HCT116 (cell line): ENCODE measurements around the gene MAP3K2. TPM values are rescaled to one million over a fixed set of nuclear protein-coding genes. Genes with fewer than 3 reads are reported as not detected.

Experiments
- ATAC-seq: fragments of 200-7000 bp; cut with Tn5 transposase; 2 replicates; pipeline ENCODE4 v1.9.1; 2020; ENCODE audit warnings: mild to moderate bottlenecking, moderate library complexity
- BruUV-seq: library from RNA; stranded (reverse); fragments of 400-500 nt; replicated peaks from 2 replicates; lab custom pipeline; 2021; lab: Mats Ljungman, UMichigan
- CTCF ChIA-PET: fragments of 300-600 bp; sonication (Branson Sonifier 250); formaldehyde crosslinking; loops from one replicate; lab custom pipeline; 2021; ENCODE audit warnings: antibody characterized with exemption; lab: Charles Lee
- POLR2A ChIA-PET: fragments of 300-600, 350-600 bp; sonication (Branson Sonifier 250); formaldehyde crosslinking; loops from one replicate; lab custom pipeline; 2021; ENCODE audit warnings: antibody characterized with exemption; lab: Charles Lee
- RAD21 ChIA-PET, 2 experiments: fragments of 300-600 bp; sonication (Branson Sonifier 250); formaldehyde crosslinking; loops; one replicate each; lab custom pipeline; 2023; ENCODE audit warnings: low total read pairs in 2 of 2; ENCODE audit not compliant: uncharacterized antibody in 2 of 2, unreplicated experiment in 2 of 2, low non-redundant PET in 1 of 2; lab: Charles Lee
- DNase-seq: peaks from one replicate; pipeline ENCODE4 v3.0.0-alpha.2; 2010; ENCODE audit warnings: low read depth, low spot score
- H2AFZ ChIP-seq: fragments of 200-600 bp; shearing (Covaris generic), sonication (generic); 2 replicates; pipeline ENCODE4 v1.6.1; 2017; ENCODE audit warnings: low read depth, mixed run types, mixed read lengths, antibody characterized with exemption, low read length; ENCODE audit not compliant: poor library complexity, severe bottlenecking
- H3K27ac ChIP-seq: 2 replicates; pipeline ENCODE4 v1.5.1; 2012; ENCODE audit warnings: low read depth, low read length
- H3K27me3 ChIP-seq: fragments of 200-600 bp; sonication (generic); 2 replicates; pipeline ENCODE4 v1.6.1; 2016; ENCODE audit warnings: mixed run types, low read length, mixed read lengths; ENCODE audit not compliant: insufficient read depth
- H3K36me3 ChIP-seq, 2 experiments: fragments of 200-500 bp in 1 of 2; fragments of 200-600 bp in 1 of 2; sonication (Bioruptor generic) in 1 of 2; sonication (generic) in 1 of 2; 2 replicates each; pipeline versions ENCODE4 v1.5.1 to v1.6.1; 2014 to 2016; ENCODE audit warnings: low read length in 2 of 2, inconsistent platforms in 1 of 2, mixed read lengths in 1 of 2, mixed run types in 1 of 2; ENCODE audit not compliant: insufficient read depth in 2 of 2, control insufficient read depth in 1 of 2
- H3K4me1 ChIP-seq, 2 experiments: fragments of 200-600 bp in 1 of 2; sonication (generic) in 1 of 2; 2 replicates each; pipeline versions ENCODE4 v1.5.1 to v1.6.1; 2012 to 2017; ENCODE audit warnings: low read length in 2 of 2, inconsistent platforms in 1 of 2, mild to moderate bottlenecking in 1 of 2, mixed read lengths in 1 of 2, mixed run types in 1 of 2, moderate library complexity in 1 of 2; ENCODE audit not compliant: insufficient read depth in 2 of 2, control insufficient read depth in 1 of 2
- H3K4me2 ChIP-seq: fragments of 200-600 bp; sonication (generic); 2 replicates; pipeline ENCODE4 v1.6.1; 2017; ENCODE audit warnings: mixed run types, low read length, mixed read lengths
- H3K4me3 ChIP-seq, 2 experiments: fragments of 200-600 bp in 1 of 2; sonication (generic) in 1 of 2; replicated peaks in 1 of 2; 2 replicates each; pipeline ENCODE4 v1.5.1; 2011 to 2016; ENCODE audit warnings: low read length in 2 of 2, control low read depth in 1 of 2, low read depth in 1 of 2, mild to moderate bottlenecking in 1 of 2, mixed read lengths in 1 of 2, mixed run types in 1 of 2
- H3K79me2 ChIP-seq: fragments of 200-600 bp; sonication (generic); 2 replicates; pipeline ENCODE4 v1.6.1; 2017; ENCODE audit warnings: mild to moderate bottlenecking, mixed run types, low read length, moderate library complexity, mixed read lengths; ENCODE audit not compliant: insufficient read depth
- H3K9ac ChIP-seq: fragments of 200-600 bp; sonication (generic); 2 replicates; pipeline ENCODE4 v1.6.1; 2016; ENCODE audit warnings: low read length, mixed read lengths
- H3K9me2 ChIP-seq: fragments of 200-600 bp; sonication (generic), shearing (Covaris generic); 2 replicates; pipeline ENCODE4 v1.6.1; 2017; ENCODE audit warnings: mixed run types, mild to moderate bottlenecking, moderate library complexity; ENCODE audit not compliant: insufficient read depth
- H3K9me3 ChIP-seq, 2 experiments: fragments of 200-500 bp in 1 of 2; fragments of 200-600 bp in 1 of 2; sonication (Bioruptor generic) in 1 of 2; sonication (generic) in 1 of 2; 2 replicates each; pipeline ENCODE4 v1.6.1; 2014 to 2017; ENCODE audit warnings: low read length in 2 of 2, mixed read lengths in 2 of 2, inconsistent platforms in 1 of 2, low read depth in 1 of 2, mild to moderate bottlenecking in 1 of 2, mixed run types in 1 of 2, moderate library complexity in 1 of 2; ENCODE audit not compliant: control insufficient read depth in 1 of 2, insufficient read depth in 1 of 2
- H4K20me1 ChIP-seq: fragments of 200-600 bp; sonication (generic), shearing (Covaris generic); 2 replicates; pipeline ENCODE4 v1.6.1; 2017; ENCODE audit warnings: mixed run types, mild to moderate bottlenecking, moderate library complexity; ENCODE audit not compliant: insufficient read depth
- CBX3 ChIP-seq: IDR thresholded peaks from 2 replicates; pipeline ENCODE4 v1.6.1; 2012; ENCODE audit warnings: low read depth
- CEBPB ChIP-seq: IDR thresholded peaks from 2 replicates; pipeline ENCODE4 v1.6.1; 2012; ENCODE audit warnings: low read depth
- EGR1 ChIP-seq: IDR thresholded peaks from 2 replicates; pipeline ENCODE4 v1.6.1; 2012; ENCODE audit warnings: low read depth
- ELF1 ChIP-seq: IDR thresholded peaks from 2 replicates; pipeline ENCODE4 v1.6.1; 2012; ENCODE audit warnings: low read depth, borderline replicate concordance
- FOSL1 ChIP-seq: IDR thresholded peaks from 2 replicates; pipeline ENCODE4 v1.6.1; 2012; ENCODE audit warnings: low read depth
- JUND ChIP-seq: IDR thresholded peaks from 2 replicates; pipeline ENCODE4 v1.6.1; 2012
- POLR2A ChIP-seq: IDR thresholded peaks from 2 replicates; pipeline ENCODE4 v1.7.0; 2011; ENCODE audit warnings: borderline replicate concordance; ENCODE audit not compliant: insufficient read depth, insufficient read length; ENCODE audit errors: extremely low read depth
- RAD21 ChIP-seq: IDR thresholded peaks from 2 replicates; pipeline ENCODE4 v1.6.1; 2012; ENCODE audit warnings: low read depth, mild to moderate bottlenecking
- SP1 ChIP-seq: IDR thresholded peaks from 2 replicates; pipeline ENCODE4 v1.6.1; 2012; ENCODE audit warnings: low read depth
- SRF ChIP-seq: IDR thresholded peaks from 2 replicates; pipeline ENCODE4 v1.6.1; 2012; ENCODE audit warnings: low read depth
- TCF7L2 ChIP-seq: IDR thresholded peaks from 2 replicates; pipeline ENCODE4 v1.7.0; 2011; ENCODE audit warnings: borderline replicate concordance, inconsistent platforms; ENCODE audit not compliant: insufficient read depth, insufficient read length; ENCODE audit errors: extremely low read depth
- YY1 ChIP-seq: IDR thresholded peaks from 2 replicates; pipeline ENCODE4 v1.6.1; 2011; ENCODE audit warnings: low read length, low read depth, moderate library complexity, mild to moderate bottlenecking; ENCODE audit not compliant: insufficient replicate concordance; ENCODE audit errors: extremely low read depth
- ZFX ChIP-seq: fragments of 450-650 bp; IDR thresholded peaks from 2 replicates; pipeline ENCODE4 v1.6.1; 2017
- ZNF274 ChIP-seq: fragments of 200-500 bp; sonication (Bioruptor generic); IDR thresholded peaks from 2 replicates; pipeline ENCODE4 v1.6.1; 2014; ENCODE audit warnings: mild to moderate bottlenecking, low read depth, low read length, inconsistent platforms
- intact Hi-C: fragments of 100-400 bp; cut with micrococcal nuclease; formaldehyde crosslinking; loops from 2 replicates; pipeline ENCODE4 v1.10.0; 2022
- total RNA-seq: library from RNA; stranded (reverse); gene quantifications from one replicate; pipeline ENCODE4 v1.2.1, GENCODE V29; 2021; ENCODE audit not compliant: unreplicated experiment
- TF ChIP-seq, protein P1 (sequence below): IDR thresholded peaks from 2 replicates; pipeline ENCODE4 v1.6.1; 2012; ENCODE audit warnings: low read depth
- TF ChIP-seq, protein P2 (sequence below): IDR thresholded peaks from 2 replicates; pipeline ENCODE4 v1.6.1; 2011; ENCODE audit warnings: mild to moderate bottlenecking, low read length, moderate library complexity; ENCODE audit not compliant: insufficient replicate concordance; ENCODE audit errors: extremely low read depth
- TF ChIP-seq, protein P3 (sequence below), 3 experiments: fragments of 200-600 bp in 1 of 3; sonication (generic) in 1 of 3; IDR thresholded peaks in 2 of 3; conservative IDR thresholded peaks in 1 of 3; 2 replicates each; pipeline ENCODE4 v1.5.1; 2012 to 2017; ENCODE audit warnings: low read depth in 2 of 3, low read length in 2 of 3, antibody characterized with exemption in 1 of 3, borderline replicate concordance in 1 of 3, control low read depth in 1 of 3, mild to moderate bottlenecking in 1 of 3, mixed read lengths in 1 of 3, mixed run types in 1 of 3, moderate library complexity in 1 of 3; ENCODE audit not compliant: insufficient read depth in 1 of 3

MAP3K2 gene
- total RNA-seq, 1 experiment from 2014 or later, result 44.5 TPM

DNA sequence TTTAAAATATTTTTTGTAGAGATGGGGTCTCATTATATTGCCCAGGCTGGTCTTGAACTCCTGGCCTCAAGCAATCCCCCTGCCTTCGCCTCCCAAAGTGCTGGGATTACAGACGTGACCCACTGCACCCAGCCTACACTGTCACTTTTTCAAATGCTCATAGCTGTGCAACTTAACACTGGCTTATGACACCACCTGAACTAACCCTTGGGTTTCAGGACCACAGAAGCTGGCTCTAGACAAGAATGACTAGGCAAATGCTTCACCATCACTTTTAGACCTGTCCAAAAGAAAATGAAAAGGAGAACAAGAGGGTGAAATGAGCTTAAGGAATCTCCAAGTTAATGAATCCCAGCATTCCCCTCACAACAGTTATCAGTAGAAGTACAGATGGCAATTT, 107.1 kb downstream of the MAP3K2 start:
- H3K27me3 ChIP-seq, result no peaks in the 10 kb centered on the region
- H3K27ac ChIP-seq, result no peak overlapping the region
- DNase-seq (no peak), ATAC-seq (no peak)
- CTCF ChIA-PET, result interaction anchor here (1.2 kb wide), 1 partner anchor 83 kb away, joined by 3 read pairs; no protein-coding TSS in a partner anchor
- POLR2A ChIA-PET, result no interaction called here
- TF ChIP-seq TCF7L2 (no peak), FOSL1 (no peak), SRF (no peak), CBX3 (no peak), YY1 (no peak), ELF1 (no peak), CEBPB (no peak), JUND (no peak), POLR2A (no peak), ZFX (no peak), SP1 (no peak), ZNF274 (no peak), RAD21 (no peak), EGR1 (no peak)
- TF ChIP-seq, protein P1, sequence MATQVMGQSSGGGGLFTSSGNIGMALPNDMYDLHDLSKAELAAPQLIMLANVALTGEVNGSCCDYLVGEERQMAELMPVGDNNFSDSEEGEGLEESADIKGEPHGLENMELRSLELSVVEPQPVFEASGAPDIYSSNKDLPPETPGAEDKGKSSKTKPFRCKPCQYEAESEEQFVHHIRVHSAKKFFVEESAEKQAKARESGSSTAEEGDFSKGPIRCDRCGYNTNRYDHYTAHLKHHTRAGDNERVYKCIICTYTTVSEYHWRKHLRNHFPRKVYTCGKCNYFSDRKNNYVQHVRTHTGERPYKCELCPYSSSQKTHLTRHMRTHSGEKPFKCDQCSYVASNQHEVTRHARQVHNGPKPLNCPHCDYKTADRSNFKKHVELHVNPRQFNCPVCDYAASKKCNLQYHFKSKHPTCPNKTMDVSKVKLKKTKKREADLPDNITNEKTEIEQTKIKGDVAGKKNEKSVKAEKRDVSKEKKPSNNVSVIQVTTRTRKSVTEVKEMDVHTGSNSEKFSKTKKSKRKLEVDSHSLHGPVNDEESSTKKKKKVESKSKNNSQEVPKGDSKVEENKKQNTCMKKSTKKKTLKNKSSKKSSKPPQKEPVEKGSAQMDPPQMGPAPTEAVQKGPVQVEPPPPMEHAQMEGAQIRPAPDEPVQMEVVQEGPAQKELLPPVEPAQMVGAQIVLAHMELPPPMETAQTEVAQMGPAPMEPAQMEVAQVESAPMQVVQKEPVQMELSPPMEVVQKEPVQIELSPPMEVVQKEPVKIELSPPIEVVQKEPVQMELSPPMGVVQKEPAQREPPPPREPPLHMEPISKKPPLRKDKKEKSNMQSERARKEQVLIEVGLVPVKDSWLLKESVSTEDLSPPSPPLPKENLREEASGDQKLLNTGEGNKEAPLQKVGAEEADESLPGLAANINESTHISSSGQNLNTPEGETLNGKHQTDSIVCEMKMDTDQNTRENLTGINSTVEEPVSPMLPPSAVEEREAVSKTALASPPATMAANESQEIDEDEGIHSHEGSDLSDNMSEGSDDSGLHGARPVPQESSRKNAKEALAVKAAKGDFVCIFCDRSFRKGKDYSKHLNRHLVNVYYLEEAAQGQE, result no peak
- TF ChIP-seq, protein P2, sequence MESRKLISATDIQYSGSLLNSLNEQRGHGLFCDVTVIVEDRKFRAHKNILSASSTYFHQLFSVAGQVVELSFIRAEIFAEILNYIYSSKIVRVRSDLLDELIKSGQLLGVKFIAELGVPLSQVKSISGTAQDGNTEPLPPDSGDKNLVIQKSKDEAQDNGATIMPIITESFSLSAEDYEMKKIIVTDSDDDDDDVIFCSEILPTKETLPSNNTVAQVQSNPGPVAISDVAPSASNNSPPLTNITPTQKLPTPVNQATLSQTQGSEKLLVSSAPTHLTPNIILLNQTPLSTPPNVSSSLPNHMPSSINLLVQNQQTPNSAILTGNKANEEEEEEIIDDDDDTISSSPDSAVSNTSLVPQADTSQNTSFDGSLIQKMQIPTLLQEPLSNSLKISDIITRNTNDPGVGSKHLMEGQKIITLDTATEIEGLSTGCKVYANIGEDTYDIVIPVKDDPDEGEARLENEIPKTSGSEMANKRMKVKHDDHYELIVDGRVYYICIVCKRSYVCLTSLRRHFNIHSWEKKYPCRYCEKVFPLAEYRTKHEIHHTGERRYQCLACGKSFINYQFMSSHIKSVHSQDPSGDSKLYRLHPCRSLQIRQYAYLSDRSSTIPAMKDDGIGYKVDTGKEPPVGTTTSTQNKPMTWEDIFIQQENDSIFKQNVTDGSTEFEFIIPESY, result no peak
- TF ChIP-seq, protein P3, sequence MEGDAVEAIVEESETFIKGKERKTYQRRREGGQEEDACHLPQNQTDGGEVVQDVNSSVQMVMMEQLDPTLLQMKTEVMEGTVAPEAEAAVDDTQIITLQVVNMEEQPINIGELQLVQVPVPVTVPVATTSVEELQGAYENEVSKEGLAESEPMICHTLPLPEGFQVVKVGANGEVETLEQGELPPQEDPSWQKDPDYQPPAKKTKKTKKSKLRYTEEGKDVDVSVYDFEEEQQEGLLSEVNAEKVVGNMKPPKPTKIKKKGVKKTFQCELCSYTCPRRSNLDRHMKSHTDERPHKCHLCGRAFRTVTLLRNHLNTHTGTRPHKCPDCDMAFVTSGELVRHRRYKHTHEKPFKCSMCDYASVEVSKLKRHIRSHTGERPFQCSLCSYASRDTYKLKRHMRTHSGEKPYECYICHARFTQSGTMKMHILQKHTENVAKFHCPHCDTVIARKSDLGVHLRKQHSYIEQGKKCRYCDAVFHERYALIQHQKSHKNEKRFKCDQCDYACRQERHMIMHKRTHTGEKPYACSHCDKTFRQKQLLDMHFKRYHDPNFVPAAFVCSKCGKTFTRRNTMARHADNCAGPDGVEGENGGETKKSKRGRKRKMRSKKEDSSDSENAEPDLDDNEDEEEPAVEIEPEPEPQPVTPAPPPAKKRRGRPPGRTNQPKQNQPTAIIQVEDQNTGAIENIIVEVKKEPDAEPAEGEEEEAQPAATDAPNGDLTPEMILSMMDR (IDR thresholded peaks at IDR 0.05 in 2 of 3, conservative IDR thresholded peaks at IDR 0.05 in 1 of 3; ENCODE audit: borderline replicate concordance in 1 of 3, insufficient read depth in 1 of 3, low read depth in 2 of 3, low read length in 2 of 3), result no peak
- RAD21 ChIA-PET, result no interaction called here
- intact Hi-C loops, result no loop called here
- no peak overlapping the region for H3K4me3 ChIP-seq
- BruUV-seq, result no TSS peak
- no peaks in the 10 kb centered on the region for H3K9me2 ChIP-seq
- H3K4me1 ChIP-seq, result no peaks in the 10 kb centered on the region
- no peaks in the 10 kb centered on the region; a peak in 1 of 4 replicates for H3K9me3 ChIP-seq
- no peak overlapping the region for H2AFZ ChIP-seq
- peaks cover 58% of the 10 kb centered on the region for H3K79me2 ChIP-seq
- no peak overlapping the region for H3K4me2 ChIP-seq
- peaks cover 51 to 60% of the 10 kb centered on the region in 2 experiments for H3K36me3 ChIP-seq
- H4K20me1 ChIP-seq, result no peaks in the 10 kb centered on the region
- no peak overlapping the region for H3K9ac ChIP-seq
